AG10803 (cell line): ENCODE measurements around the gene NEDD1.

Experiments
- DNase-seq: peaks from one replicate; pipeline ENCODE4 v3.0.0; 2010; ENCODE audit warnings: low read depth
- H3K4me3 ChIP-seq: 2 replicates; pipeline ENCODE4 v1.5.1; 2011; ENCODE audit warnings: mild to moderate bottlenecking, low read length, control low read depth
- TF ChIP-seq, protein P1 (sequence below): conservative IDR thresholded peaks from 2 replicates; pipeline ENCODE4 v1.5.1; 2011; ENCODE audit warnings: mild to moderate bottlenecking, low read length, control low read depth, inconsistent platforms

NEDD1 gene

DNA sequence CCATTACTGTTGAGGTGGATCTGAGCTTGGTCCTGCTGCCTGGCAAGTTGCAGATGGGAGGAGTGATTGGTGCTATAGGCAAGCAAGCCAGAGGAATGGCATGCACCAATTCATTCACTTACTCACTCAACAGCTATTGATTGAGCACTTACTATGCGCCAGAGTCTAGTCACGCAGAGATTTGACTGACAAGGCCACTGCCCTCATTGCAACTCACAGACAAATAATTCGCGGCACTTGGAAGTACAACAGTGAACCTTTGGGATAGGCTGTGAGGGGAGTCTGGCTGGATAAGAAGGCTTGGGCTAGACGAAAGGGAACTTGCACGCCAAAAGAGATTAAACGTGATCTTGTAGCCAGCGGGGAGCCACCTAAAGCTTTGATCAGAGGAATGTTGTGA lies 96.2 kb downstream of the NEDD1 start:
- TF ChIP-seq, protein P1, sequence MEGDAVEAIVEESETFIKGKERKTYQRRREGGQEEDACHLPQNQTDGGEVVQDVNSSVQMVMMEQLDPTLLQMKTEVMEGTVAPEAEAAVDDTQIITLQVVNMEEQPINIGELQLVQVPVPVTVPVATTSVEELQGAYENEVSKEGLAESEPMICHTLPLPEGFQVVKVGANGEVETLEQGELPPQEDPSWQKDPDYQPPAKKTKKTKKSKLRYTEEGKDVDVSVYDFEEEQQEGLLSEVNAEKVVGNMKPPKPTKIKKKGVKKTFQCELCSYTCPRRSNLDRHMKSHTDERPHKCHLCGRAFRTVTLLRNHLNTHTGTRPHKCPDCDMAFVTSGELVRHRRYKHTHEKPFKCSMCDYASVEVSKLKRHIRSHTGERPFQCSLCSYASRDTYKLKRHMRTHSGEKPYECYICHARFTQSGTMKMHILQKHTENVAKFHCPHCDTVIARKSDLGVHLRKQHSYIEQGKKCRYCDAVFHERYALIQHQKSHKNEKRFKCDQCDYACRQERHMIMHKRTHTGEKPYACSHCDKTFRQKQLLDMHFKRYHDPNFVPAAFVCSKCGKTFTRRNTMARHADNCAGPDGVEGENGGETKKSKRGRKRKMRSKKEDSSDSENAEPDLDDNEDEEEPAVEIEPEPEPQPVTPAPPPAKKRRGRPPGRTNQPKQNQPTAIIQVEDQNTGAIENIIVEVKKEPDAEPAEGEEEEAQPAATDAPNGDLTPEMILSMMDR: no peak
- no peak for DNase-seq
- H3K4me3 ChIP-seq: no peak overlapping the region
